Sciatic nerve (tissue), 2 donors: ENCODE results near the gene RTP5. TPM values are rescaled to one million over a fixed set of nuclear protein-coding genes. Genes with fewer than 3 reads are reported as not detected.

Experiments
- ATAC-seq: fragments of 200-7000 bp; cut with Tn5 transposase; one replicate; pipeline ENCODE4 v1.9.1; 2020; ENCODE audit warnings: mild to moderate bottlenecking, moderate library complexity
- DNase-seq: peaks from one replicate; pipeline ENCODE4 v3.0.0-alpha.2; 2020; ENCODE audit warnings: low spot score
- intact Hi-C: fragments of 100-400 bp; cut with DNase I; formaldehyde crosslinking; loops from one replicate; pipeline ENCODE4 v1.14.2; 2022
- total RNA-seq: library from RNA; stranded (reverse); fragmentation: NEBNext Ultra II Directional; extraction: Animal tissue kit (Norgen Biotek cat#: 25700); gene quantifications from one replicate; pipeline ENCODE4 v1.2.1, GENCODE V29; 2021
- donor health status: DM: no; HTN: no; CAD: no.
- donor health status: DM: no; HTN: no; CAD: no.

Gene RTP5
- total RNA-seq, 1 donor from 2014 or later, result not detected

DNA sequence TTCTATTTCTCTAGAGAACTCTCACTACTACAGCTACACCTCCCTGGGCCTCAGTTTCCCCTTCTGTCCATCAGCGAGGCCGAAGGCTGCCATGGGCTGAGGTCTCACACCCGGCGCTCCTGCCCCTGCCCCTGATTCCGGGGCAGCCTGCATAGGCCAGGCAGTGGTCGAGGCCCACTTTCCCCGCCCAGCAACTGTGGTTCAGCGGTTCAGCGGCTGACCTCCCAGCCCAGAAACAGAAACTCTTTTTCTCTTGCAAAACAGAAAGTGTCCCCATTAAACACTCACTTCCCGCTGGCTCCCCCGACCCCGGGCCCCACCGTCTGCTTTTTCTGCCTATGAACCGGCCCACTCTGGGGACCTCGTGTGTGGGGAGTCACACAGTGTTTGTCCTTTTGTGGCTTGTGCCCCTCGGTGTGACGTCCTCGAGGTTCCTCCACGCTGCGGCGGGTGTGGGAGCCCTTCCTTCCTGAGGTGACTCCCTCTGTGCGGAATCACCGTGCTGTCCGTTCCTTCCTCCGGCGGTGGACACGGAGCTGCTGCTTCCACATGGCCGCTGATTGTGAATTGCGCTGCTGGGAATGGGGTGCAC is 26.8 kb upstream of the RTP5 start:
- ATAC-seq, result peak; percentile 64
- DNase-seq, result peak; percentile 77
- intact Hi-C loops, result no loop called here

DNA sequence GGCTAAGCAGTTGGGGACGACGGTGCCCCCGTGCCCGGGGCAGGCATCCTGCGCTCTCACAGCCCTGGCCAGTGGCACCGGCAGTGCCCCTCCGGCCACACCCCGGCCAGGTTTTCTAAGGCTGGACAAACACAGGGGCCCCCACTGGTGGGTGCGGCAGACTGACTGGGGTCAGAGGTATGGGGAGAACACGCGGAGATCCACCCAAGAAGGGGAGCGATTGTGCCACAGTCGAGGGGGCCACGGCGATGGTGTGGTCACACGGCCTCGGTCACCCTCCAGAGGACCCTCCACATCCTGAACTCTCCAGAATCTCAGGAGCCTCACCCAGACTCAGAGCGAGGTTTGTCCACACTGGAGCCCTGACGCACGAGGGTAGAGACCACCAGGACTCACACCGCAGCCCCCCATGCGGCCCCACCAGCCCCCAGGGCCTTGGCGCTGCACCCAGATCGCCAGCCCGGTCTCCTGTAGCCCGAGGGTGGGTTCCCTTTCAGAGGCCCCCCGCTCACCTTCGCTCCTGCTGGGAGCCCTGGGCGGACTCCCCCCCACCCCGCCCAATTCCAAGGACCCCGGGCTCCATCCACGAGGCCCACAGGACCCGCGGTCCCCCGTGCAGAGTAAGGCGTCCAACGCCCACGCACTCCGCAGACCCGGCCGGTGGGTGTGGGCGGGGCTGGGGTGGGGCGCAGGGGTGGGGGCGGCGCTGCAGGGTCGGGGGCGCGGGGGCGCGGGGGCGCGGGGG is 26.0 kb upstream of the RTP5 start:
- intact Hi-C loops, result no loop called here
- ATAC-seq (peak; percentile 35), DNase-seq (peak; percentile 62)

DNA sequence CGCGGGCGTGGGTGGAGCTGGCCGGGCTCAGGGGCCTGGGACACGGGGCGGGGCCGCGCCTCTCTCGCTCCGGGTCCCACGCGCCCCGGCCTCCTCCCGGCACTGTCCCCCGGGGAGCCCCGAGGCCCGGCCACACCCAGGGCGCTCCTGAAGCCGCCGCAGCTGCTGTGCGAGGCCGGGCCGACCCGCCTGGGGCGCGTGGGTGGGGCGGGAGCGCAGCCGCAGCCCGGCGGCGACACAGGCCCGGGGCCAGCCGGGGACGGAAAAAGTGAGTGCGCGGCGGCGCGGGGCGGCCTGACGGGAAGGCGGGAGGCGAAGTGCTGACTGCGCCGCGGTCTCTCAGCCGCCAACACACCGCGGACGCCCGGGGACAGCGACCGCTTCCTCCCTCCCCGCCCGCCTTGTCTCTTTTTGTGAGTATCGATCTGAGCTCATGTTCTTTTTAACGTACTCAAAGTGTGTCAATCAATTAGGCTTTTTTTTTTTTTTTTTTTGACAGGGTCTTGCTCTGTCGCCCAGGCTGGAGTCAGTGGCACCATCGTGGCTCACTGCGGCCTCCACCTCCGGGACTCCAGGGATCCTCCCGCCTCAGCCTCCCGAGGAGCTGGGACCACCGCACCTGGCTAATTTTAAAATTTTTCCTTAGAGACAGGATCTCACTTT is 25.3 kb upstream of the RTP5 start:
- intact Hi-C loops, result no loop called here
- ATAC-seq (peak; percentile 88), DNase-seq (peak; percentile 89)

DNA sequence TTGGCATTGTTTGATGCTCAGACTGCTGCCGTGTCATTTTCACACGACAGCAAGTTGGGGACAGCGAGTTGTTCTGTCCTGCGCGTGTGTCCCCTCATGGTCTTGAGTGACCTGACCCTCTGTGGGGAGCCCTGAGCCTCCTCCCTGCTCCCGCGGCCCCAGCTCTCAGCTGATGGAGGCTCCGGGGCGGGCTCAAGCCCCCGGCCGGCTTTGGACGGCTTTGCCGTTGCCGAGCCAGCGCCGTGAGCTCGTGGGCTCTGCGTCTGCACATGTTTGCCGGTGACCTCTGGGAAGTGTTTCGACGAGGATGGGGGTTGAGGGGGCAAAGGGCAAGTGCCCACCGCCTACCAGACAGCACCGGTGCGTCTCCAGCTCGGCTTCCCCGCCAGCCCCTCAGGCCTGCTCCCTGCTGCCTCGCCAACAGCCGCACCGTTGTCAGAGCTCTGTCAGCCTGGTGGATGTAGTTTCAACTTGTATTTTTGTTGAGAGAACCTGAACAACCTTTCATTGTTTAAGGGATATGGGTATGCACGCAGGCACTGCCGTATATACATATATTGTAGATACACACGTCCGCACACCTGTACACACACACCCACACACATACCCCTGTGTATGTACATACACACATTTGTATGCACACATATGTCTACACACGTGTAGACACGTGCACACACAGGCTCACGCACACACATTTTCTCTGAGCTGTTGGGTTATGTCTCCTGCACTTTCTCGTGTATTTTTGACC is 24.5 kb upstream of the RTP5 start:
- intact Hi-C loops, result no loop called here
- ATAC-seq (no peak), DNase-seq (peak; percentile 59)

DNA sequence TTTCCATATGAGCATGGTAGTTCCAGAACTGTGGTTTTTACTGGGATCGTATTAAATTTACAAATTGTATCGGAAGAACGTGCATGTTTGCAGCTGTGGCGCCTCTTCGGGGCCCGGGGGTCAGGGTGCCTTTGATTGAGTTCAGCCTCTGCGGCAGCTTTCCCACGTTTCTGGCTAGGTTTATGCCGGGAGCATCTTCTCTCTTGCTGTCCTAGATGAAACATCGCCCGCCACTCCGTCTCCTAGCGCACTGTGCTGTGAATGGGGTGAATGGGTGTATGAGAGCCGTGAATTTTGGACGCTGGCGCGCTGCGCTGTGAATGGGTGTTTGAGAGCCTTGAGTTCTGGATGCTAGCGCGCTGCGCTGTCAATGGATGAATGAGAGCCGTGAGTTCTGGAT is 23.1 kb upstream of the RTP5 start:
- intact Hi-C loops, result no loop called here
- DNase-seq (no peak), ATAC-seq (no peak)

DNA sequence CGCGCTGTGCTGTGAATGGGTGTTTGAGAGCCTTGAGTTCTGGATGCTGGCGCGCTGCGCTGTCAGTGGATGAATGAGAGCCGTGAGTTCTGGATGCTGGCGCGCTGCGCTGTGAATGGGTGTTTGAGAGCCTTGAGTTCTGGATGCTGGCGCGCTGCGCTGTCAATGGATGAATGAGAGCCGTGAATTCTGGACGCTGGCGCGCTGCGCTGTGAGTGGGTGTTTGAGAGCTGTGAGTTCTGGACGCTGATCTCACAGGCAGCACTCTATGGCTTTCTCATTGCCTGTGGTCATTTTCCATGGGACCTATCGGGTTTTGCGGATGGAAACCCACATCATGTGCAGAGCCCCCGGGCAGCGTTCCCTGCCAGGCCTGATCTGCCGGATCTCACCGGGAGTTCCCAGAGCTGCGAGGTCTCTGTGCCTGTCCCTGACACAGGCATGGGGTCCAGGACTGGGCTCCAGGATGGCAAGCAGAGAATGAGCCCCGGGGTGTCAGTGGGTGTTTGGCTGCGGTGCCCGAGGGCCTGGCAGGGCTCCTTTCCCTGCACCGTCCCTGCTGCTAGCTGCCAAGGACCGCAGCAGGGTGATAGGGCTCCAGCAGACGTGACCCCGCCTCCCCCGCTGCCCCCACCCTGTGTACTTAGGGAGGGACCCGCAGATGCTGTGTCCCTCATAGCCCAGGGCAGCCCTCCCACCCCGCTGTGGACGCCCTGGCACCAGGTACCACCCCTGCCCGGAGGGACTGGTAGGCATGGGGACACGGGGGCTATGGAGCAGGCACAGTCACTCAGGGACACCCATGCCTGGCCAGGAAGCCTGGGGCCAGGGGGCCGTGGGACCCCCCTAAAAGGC is 20.5 kb upstream of the RTP5 start:
- no peak for DNase-seq
- intact Hi-C loops, result no loop called here
- ATAC-seq, result no peak

DNA sequence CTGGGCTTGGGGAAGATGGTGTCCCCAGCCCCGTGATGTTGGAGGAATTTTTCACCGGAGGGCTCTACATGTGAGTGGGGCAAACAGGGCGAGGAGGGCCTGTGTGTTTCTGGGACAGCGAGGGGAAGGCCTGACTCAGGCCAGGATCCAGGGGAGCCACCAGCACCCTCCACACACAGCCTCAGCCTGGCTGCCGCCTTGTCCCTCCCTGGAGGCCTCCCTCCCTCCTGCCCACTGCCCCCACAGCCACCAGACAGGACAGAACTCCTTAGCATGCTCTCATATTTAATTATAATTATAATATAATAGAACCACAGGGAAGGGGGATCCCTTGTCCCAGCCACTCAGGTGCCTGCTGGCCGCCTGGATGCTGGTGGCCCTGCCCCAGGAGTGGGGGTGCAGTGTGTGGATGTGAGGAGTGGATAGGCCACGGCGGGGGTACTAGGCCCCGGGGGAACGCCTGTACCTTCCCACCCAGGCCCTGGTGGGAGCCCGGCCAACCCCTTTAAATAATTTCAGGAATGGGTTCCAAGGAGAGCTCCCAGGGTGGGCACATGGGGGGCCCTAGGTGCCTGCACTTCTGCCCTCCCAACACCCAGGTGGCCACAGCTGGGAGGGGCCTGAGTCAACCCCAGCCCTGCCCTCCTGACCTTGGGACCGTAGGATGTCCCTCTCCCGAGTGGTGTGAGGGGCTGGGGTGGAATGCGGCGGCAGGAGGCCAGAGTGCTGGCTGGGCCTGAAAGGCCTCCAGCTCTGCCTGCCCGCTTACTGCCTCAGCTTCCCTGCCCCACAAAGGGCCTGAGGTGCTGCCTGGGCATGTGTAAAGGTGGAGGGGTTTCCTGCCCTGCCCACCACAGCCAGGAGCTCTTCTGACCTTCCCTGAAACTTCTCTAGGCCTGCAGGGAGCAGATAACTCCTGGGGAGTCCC is 19.6 kb upstream of the RTP5 start:
- intact Hi-C loops, result no loop called here
- no peak for ATAC-seq
- DNase-seq, result no peak

DNA sequence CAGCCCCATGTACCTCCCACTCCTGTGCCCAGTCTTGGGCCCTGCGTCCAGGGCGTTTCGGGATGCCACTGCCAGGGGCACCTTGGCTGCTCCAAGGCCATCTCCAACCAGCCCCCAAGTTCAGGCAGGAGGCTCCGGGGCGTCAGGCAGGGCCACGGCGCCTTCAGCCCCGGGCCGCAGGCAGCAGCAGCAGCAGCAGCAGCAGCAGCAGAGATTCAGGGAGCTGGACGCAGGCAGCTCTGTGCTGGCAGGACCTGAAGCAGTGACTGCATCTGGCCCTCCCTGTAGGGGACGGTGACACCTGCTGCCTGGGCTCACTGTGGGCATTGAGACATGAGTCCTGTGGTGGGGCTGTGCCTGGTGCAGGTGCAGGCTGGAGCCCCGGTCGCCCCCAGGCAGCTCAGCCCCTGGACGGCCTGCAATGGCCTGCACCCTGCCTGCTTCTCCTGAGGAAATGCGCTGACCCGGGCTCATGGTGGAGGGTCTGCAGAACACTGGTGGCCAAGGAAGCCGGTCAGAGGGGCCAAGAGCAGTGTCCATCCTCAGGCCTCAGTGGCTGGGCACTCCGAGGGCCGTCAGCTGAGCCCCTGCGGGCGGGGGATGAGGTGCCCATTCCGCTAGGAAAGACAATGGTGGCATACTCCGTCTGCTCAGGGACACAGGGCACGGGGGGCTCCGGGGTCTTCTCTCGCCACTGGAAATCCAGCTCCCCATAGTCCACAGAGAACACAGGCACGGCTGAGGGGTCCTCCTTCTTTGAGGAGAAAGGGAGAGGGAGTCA is 18.8 kb upstream of the RTP5 start:
- DNase-seq (no peak), ATAC-seq (no peak)
- intact Hi-C loops, result no loop called here

DNA sequence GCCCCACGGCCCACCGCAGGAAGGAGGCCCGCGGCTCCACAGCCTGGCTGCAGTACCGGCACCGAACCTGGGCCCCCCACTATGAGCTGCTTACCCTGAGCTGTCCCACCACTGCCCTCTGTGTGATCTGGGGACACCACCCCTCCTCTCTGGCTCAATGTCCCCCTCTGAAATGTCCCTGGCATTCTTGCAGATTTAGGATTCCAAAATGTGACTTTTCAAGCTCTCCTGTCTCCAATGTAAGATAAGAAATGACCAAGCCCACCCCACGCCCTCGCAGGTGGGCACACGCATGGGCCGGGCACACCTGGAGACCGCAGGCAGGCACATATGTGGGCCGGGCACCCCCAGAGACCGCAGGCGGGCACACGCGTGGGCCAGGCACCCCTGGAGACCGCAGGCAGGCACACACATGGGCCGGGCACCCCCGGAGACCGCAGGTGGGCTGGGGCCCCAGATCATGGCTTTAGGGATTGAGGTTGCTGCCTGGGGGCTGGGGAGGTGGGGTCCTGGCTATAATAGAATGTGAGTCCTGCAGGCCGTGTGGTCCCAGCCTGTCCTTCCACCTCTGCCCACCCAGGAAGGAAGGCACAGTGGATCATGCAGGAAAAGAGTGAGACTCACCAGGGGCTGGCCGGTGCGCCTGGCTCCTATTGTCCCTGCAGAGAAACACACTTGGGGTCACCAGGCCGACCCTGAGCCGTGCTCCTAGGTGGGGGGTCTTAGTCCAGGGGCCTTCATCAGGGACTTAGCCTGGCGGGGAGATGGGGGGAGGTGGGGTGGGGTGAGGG is 18.0 kb upstream of the RTP5 start:
- intact Hi-C loops, result no loop called here
- ATAC-seq (no peak), DNase-seq (no peak)

DNA sequence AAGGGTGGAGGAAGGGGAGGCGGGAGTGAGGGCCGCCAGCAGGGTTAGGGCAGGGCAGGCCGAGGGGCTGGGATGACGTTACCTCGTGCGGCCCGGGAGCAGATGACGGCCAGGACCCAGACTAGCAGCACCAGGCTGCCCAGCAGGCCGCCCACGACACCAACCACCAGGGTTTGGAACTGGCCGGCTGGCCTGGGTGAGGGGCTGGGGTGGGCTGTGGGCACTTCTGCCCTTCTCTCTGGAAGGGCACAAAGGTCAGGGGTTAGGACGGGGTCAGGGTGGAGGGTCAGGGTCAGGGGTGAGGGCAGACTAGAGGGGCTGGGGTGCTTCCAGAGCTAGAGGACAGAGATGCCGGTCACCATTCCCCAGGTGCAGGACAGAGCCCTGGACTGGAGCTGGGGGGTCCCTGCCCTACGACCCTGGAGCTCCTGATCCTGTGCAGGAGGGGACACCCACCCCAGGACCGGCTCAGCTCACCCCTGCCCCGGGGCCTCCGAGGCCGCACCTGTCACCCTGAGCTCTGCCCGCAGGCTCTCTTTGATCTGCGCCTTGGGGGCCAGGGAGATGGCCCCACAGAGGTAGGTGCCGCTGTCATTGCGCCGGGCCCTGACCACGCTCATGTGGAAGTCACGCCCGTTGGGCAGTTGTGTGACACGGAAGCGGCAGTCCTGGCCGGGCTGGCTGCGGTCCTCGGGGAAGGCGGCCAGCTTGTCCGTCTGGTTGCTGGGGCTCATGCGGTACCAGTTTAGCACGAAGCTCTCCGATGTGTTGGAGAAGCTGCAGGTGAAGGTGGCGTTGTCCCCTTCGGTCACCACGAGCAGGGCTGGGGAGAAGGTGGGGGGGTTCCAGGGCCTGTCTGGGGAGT is 17.2 kb upstream of the RTP5 start:
- intact Hi-C loops, result no loop called here
- DNase-seq (peak; percentile 57), ATAC-seq (no peak)

DNA sequence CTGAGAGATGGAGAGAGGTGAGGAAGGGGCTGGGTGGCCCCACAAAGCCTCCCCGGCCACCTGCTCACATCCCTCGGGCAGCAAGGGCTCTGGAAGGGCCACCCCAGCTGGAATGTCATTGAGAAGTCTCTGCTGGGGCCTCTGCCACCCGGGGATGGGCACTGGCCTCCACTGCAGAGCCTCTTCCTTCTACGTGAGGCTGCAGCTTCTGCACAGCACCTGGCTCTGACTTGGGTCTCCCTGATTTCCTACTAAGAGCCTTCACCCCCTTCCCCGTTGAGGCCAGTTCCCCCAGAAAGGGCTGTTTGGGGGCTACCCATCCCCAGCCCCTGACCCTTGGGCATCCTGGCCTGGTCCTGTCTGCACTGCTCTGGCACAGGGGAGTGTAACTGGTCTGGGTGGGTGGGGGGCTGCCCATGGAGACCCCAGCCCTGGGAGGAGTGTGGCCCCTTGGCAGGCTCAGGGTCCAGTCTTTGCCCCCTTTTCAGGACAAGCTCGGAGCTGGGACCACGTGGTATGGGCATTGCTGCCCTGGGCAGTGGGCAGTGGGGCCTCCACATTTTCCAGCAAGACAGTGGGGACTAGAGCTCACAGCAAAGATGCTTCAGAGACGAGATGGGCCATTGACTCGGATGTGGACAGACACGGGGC is 16.4 kb upstream of the RTP5 start:
- peak; percentile 51 for DNase-seq
- intact Hi-C loops, result no loop called here
- ATAC-seq, result no peak

DNA sequence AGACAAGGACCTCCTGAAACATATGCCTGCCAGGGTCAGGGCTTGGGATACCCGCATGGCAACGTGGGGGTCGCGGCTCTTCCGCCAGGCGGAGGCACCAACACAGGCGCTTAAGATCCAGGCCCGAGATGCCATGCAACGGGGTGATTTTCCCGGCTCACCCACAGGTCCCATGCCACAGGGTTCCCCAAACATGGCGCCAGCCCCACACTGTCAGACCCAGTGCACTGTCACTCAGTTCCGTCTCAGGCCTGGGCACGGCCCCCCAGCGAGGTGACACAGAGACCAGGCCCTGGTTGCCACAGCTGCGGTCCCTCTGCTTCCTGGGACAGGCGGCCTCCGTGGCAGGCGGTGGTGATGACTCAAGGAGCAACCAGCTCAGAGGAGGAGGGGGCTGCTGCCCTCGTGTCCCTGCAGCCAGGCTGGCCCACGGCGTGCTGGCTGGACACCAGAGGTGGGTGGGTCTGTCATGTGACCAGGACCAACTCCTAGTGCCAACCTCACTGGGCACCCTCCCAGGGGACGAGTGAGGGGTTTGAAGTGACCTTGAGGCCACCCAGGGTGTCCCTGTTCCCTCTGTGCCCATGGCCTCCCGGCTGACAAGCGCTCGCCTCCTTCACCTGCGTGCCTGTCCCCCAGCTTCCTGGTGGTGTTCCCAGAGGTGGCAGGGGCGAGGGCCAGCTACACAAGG is 15.7 kb upstream of the RTP5 start:
- intact Hi-C loops, result no loop called here
- peak; percentile 58 for DNase-seq
- no peak for ATAC-seq

DNA sequence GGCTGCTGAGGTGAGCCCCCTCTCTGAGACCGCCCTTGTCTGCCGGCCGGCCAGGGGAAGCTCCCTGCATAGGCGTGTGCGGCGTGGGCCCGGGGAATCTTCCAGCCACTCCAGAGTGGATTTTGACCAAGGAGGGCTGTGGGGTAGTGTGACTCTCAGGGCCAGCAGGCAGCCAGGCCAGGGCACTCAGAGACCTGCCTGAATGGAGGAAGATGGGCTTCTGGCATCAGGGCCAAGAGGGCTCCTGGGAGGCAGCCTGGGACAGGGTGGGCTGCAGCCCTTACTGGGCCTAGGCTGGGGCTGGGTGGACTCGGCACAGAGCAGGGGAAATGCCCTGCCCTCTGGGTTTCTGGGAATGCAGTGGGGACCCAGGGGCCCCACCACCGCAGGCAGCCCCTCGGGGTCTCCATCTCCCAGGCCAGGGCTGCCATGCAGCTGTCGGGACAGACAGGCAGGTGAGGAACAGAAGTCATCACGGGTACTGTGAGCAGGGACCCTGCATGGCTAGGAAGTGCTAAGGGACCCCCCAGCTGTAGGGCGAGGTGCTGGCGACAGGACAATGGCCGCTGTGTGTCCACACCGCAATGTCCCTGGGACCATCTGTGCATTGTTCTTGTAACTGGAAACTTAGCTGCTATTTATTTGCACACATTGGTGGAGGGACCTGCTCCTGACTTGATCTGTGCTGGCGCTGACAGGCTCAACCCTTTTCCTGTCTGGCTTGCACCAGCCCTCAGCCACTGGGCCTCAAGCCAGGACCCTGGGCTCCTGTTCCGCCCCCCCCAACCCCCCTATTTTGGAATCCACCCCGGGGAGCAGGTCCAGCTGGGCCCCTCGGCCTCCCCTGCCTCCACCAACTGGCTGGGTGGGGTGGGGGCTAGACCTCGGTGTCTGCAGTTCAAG is 14.9 kb upstream of the RTP5 start:
- no peak for DNase-seq
- intact Hi-C loops, result no loop called here
- no peak for ATAC-seq
